GM06990 (cell line): ENCODE data around the gene KCTD2.
A peak's percentile ranks its signal among the peaks of the same experiment; 100 is the strongest.

Experiments used
- DNase-seq: peaks from one replicate; pipeline ENCODE4 v3.0.0-alpha.2; 2011; ENCODE audit not compliant: insufficient read length; ENCODE audit errors: extremely low read depth
- H3K27me3 ChIP-seq: replicated peaks from 2 replicates; pipeline ENCODE4 v1.6.0; 2011; ENCODE audit warnings: low read length; ENCODE audit not compliant: control insufficient read depth, insufficient read depth
- H3K36me3 ChIP-seq: 2 replicates; pipeline ENCODE4 v1.5.1; 2011; ENCODE audit warnings: low read length; ENCODE audit not compliant: control insufficient read depth, insufficient read depth
- H3K4me3 ChIP-seq: replicated peaks from 2 replicates; pipeline ENCODE4 v1.5.1; 2011; ENCODE audit warnings: low read depth, mild to moderate bottlenecking, control low read depth, low read length
- CTCF ChIP-seq: IDR thresholded peaks from 2 replicates; pipeline ENCODE4 v1.5.1; 2011; ENCODE audit warnings: low read length, control low read depth, mild to moderate bottlenecking, inconsistent platforms; ENCODE audit not compliant: insufficient read depth, poor library complexity, severe bottlenecking

Gene KCTD2

GRCh38 chr17:75008373-75008772, 38.7 kb upstream of the KCTD2 start:
- TF ChIP-seq CTCF = no peak
- Histone ChIP-seq H3K36me3 (no peaks in the 10 kb centered on the region), H3K4me3 (no peak overlapping the region), H3K27me3 (no peaks in the 10 kb centered on the region)
- no peak for DNase-seq

GRCh38 chr17:75009139-75009724, 37.8 kb upstream of the KCTD2 start:
- no peaks in the 10 kb centered on the region for H3K27me3 ChIP-seq
- TF ChIP-seq CTCF = no peak
- no peak for DNase-seq
- no peaks in the 10 kb centered on the region for H3K36me3 ChIP-seq
- H3K4me3 ChIP-seq = no peak overlapping the region

- TF ChIP-seq CTCF = no peak
- Histone ChIP-seq H3K4me3 (no peak overlapping the region), H3K36me3 (no peaks in the 10 kb centered on the region), H3K27me3 (no peaks in the 10 kb centered on the region)
- no peak for DNase-seq
These were observed 36.2 kb upstream of the KCTD2 start for GRCh38 chr17:75010683-75011400.

- Histone ChIP-seq H3K27me3 (no peaks in the 10 kb centered on the region), H3K4me3 (no peak overlapping the region), H3K36me3 (peaks cover 3% of the 10 kb centered on the region)
- DNase-seq = no peak
- no peak for TF ChIP-seq CTCF
These were observed 35.5 kb upstream of the KCTD2 start for GRCh38 chr17:75011401-75012095.

DNA sequence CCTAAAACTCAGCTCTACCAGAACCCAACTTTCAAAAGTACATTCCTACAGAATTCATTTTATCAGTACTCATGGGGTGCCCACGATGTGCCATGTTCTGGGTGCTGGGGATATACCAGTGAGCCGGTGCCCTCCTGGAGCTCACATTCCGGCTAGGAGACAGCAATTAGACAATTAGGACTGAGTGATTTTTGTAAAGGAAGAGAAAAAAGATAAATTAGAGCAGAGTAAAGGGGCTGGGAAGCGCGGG, 35.0 kb upstream of the KCTD2 start:
- no peaks in the 10 kb centered on the region for H3K27me3 ChIP-seq
- peak overlapping the region; percentile 93 for H3K4me3 ChIP-seq
- H3K36me3 ChIP-seq = peaks cover 4% of the 10 kb centered on the region
- no peak for DNase-seq
- TF ChIP-seq CTCF = no peak
